Measurements from ENCODE around the gene ADAM22.

DNA sequence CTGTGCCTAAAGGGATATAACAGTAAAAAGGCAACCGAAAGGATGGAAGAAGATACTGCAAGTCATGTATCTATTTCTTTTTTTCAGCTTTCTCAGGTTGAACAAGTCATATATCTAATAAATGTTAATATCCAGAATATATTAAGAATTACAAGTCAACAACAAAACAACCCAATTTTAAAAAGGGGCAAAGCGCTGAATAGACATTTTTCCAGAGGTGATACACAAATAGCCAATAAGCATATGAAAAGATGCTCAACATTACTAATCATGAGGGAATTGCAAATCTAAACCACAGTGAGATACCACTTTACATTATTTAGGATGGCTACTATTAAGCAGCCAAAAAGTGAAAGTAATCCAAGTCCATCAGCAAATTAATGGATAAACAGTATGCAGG is 34.8 kb upstream of the ADAM22 start:
- TF ChIP-seq, protein P1, sequence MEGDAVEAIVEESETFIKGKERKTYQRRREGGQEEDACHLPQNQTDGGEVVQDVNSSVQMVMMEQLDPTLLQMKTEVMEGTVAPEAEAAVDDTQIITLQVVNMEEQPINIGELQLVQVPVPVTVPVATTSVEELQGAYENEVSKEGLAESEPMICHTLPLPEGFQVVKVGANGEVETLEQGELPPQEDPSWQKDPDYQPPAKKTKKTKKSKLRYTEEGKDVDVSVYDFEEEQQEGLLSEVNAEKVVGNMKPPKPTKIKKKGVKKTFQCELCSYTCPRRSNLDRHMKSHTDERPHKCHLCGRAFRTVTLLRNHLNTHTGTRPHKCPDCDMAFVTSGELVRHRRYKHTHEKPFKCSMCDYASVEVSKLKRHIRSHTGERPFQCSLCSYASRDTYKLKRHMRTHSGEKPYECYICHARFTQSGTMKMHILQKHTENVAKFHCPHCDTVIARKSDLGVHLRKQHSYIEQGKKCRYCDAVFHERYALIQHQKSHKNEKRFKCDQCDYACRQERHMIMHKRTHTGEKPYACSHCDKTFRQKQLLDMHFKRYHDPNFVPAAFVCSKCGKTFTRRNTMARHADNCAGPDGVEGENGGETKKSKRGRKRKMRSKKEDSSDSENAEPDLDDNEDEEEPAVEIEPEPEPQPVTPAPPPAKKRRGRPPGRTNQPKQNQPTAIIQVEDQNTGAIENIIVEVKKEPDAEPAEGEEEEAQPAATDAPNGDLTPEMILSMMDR (conservative IDR thresholded peaks at IDR 0.05; ENCODE audit: low read depth, low read length), result no peak
- no peak for TF ChIP-seq EZH2 (IDR thresholded peaks at IDR 0.05; ENCODE audit: borderline replicate concordance, low read depth, low read length, poor library complexity, severe bottlenecking)

Measured in A673 (cell line).